Thyroid gland (tissue), 4 donors: ENCODE results near the gene RPGRIP1.

ENCODE experiments used
- CTCF ChIP-seq, 6 experiments: fragments of 200-600 bp in 3 of 6; fragments of 450-650 bp in 3 of 6; sonication (generic) in 3 of 6; IDR thresholded peaks; one replicate each; pipeline ENCODE4 v1.5.1; 2016 to 2019; ENCODE audit warnings: antibody characterized with exemption in 6 of 6, mild to moderate bottlenecking in 2 of 6, inconsistent platforms in 1 of 6, moderate library complexity in 1 of 6
- POLR2A ChIP-seq, 2 donors: fragments of 450-650 bp; IDR thresholded peaks; one replicate each; pipeline ENCODE4 v1.6.1; 2017; ENCODE audit warnings: antibody characterized with exemption in 2 of 2, mild to moderate bottlenecking in 2 of 2, moderate library complexity in 1 of 2

DNA sequence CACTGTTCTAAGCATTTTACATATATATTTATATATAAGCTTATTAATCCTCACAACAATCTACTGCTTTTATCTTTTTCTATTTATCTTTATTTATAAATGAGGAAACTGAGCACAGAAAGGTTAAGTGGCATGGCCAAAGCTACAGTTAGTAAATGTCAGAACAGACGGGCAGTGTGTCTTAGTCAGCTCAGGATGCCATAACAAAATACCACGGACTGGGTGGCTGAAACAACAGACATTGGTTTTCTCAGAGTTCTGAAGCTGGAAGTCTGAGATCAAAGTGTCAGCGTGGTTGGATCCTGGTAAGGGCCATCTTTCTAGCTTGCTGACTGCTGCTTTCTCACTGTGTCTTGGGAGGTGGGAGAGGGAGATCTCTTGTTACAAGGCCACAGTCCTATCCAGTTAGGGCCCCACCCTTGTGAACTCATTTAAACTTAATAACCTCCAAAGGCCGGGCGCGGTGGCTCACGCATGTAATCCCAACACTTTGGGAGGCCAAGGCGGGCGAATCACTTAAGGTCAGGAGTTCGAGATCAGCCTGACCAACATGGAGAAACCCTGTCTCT is 19.8 kb downstream of the RPGRIP1 start:
- no peak for TF ChIP-seq CTCF (IDR thresholded peaks at IDR 0.05)
- TF ChIP-seq POLR2A (IDR thresholded peaks at IDR 0.05): no peak
